Activated CD4-positive, alpha-beta T cell treated with anti-CD3 and anti-CD28 coated beads, Interleukin-2, Interleukin-6, amounts not matched to agents 100 ng/mL and 50 ng/mL, durations not matched to agents 16 hours and 8 hours (primary cell): ENCODE measurements around the gene KCNS1.
A peak's percentile ranks its signal among the peaks of the same experiment; 100 is the strongest.
"Not testable (repeated sequence)": the region's sequence is repeated elsewhere in the genome, so short reads cannot be mapped to it uniquely, and the experiment has no call there.

ENCODE experiments used
- DNase-seq: peaks from one replicate; pipeline ENCODE4 v3.0.0-alpha.2; 2020

KCNS1 gene

DNA sequence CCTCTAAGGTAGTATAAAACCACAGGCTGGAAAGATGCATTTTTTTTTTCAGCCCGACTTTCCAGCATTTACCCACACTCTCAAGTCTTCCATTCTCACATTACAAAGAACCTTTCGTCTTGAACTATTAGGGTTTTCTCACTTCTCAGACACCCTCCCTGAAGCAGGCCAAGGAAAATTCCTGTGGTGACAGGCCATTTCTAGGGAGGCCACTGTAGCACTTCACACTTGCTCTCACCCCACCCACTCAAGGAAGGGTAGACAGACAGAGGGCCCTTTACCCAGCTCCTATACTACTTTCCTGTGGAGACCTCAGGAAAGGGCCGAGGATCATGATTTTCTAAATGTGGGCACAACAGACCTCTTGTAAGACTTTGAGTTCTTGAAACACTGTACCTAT lies 27.7 kb downstream of the KCNS1 start:
- no peak for DNase-seq

DNA sequence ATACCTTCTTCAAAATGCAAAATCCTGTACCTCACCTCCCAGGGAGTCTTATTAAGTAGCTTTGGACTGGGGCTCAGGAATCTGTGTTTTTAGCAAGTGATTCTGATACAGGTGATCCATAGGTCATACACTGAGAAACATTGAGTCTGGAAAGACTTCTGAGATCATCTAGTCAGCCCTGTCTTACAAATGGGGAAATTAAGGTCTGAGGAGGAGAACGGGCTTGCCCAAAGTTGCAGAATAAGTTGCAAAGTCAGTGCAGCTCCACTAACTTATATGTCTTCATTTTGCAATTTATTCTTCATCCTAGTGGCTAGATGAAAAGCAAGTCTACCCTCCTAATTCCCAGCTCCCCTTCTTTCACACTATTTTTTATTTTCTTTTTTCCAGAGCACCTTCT lies 28.9 kb downstream of the KCNS1 start:
- DNase-seq = no peak

DNA sequence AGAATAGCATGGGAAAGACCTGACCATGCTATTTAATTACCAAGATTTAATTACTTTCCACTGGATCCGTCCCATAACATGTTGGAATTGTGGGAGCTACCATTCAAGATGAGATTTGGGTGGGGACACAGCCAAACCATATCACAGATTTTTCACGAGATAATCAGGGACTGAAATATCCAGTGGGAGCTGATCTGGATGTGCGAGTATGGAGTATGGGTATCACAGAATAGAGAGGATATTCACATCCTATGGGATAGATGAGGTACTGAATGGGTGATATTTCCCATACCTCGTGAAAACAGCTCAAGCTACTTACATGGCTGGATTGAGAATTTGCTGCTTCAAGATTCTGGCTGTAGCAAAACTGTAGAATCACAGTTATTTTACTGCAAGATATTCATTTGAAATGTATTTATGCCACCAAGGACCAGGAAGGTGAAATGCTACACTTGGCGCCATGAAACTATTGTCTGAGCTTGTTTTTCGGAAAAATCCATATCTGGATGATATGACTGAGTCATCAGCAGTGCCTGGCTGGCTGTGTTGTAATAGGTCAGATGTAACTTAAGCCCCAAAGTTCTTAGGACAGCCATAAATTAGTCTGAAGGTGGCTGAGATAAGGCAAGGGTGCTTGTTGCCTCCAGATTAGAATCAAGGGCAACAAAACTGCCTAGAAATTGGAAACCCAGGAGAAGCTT lies 29.8 kb downstream of the KCNS1 start:
- DNase-seq = no peak

- no peak for DNase-seq
Measured at GRCh38 chr20:45069261-45069660, 31.7 kb downstream of the KCNS1 start.

DNA sequence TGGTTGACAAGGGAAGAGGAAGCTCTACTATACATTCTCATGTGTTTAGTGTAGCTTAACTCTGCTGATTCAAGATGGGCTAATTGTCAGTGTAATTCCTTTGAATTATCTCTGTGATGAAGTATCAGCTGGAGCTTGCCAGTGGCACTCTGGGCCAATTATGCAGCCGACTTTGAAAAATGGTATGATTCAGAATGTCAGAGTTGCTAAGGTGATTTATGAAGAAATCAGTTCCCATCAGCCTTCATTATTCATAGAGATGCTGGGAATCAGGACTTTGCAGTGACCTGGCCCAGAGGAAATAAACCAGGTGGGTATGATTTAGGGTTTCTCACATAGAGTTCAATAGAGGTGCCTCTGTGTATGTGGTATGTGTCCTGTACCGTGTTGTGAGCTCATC lies 33.4 kb downstream of the KCNS1 start:
- DNase-seq = no peak

GRCh38 chr20:45067087-45067486 lies 33.8 kb downstream of the KCNS1 start:
- DNase-seq = no peak

- DNase-seq = no peak
Measured at GRCh38 chr20:45066372-45066771, 34.6 kb downstream of the KCNS1 start.

DNA sequence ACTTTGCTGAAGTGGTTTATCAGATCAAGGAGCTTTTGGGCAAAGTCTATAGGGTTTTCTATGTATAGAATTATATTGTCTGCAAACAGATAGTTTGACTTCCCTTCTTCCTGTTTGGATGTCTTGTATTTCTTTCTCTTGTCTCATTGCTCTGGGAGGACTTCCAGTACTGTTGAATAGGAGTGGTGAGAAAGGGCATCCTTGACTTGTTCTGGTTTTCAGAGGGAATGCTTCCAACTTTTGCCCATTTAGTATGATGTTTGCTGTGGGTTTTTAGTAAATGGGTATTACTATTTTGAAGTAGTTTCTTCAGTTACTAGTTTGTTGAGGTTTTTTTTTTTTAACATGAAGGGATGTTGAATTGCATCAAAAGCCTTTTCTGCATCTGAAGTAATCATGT lies 36.1 kb downstream of the KCNS1 start:
- no peak for DNase-seq

DNA sequence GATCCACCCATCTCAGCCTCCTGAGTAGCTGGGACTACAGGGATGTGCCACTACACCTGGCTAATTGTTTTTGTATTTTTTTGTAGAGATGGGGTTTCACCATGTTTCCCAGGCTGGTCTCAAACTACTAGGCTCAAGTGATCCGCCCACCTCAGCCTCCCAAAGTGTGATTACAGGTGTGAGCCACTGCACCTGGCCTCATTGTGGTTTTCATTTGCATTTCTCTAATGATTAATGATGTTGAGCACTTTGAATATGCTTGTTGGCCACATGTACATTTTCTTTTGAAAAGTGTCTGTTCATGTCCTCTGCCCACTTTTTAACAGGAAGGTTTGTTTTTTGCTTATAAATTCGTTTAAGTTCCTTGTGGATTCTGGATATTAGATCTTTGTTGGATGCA lies 37.8 kb downstream of the KCNS1 start:
- not testable (repeated sequence) for DNase-seq

- DNase-seq = no peak
Measured at GRCh38 chr20:45061244-45061643, 39.7 kb downstream of the KCNS1 start.

DNA sequence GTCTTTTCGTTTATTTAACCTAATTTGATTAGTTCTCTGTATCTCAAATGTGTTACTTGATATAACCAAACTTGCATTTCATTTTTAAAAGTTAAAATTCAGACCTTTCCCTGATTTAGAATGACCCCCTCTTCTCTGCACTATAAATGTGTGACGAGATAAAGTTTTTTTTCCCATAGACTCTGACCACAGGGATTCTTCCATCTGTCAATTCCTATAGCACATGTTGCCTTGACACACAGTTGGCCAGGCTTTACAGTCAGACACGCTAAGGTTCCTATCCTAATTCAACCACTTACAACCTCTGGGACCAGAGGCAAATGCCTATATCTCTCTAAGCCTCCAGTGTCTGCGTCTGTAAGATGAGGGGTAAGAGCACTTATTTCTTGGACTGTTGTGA lies 40.6 kb downstream of the KCNS1 start:
- DNase-seq = no peak

GRCh38 chr20:45059022-45059728 lies 41.8 kb downstream of the KCNS1 start:
- no peak for DNase-seq

DNA sequence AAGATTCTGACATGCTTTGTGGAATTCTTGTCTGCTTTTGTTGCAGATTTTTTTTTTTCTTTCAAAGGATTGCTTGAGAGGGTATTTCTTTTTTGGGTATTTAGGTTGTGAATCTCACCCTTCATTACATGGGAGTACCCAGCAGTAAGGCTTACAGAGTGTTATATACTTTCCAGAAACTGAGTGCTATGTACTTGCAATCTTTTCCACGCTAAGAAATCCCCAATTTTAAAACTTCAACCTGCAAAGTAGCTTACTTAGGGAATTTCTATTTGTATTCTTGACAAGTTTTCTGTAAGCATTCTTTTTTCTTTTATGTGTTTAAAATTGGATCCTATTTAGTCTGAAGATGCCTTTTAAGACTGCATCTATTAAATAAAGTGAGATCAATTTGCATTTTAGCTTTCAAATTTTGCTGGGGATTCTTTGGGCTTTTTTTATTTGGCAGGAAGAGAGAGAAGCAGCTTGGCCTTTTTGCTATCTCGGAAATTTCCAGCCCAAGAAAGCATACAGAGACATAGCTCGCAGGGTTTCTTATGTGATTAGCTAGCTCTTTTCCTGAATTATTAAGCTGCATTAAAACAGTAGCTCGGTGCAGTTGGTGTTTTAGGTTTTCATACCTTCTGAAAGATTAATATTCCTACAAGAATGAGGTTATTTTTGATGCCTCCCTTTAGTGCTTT lies 42.6 kb downstream of the KCNS1 start:
- no peak for DNase-seq

- no peak for DNase-seq
Measured at GRCh38 chr20:45056473-45057173, 44.3 kb downstream of the KCNS1 start.

- peak; percentile 20 for DNase-seq
Measured at GRCh38 chr20:45055056-45055455, 45.9 kb downstream of the KCNS1 start.

- DNase-seq = no peak
Measured at GRCh38 chr20:45053430-45054351, 47.2 kb downstream of the KCNS1 start.

GRCh38 chr20:45052698-45053429 lies 48.1 kb downstream of the KCNS1 start:
- DNase-seq = peak; percentile 71

DNA sequence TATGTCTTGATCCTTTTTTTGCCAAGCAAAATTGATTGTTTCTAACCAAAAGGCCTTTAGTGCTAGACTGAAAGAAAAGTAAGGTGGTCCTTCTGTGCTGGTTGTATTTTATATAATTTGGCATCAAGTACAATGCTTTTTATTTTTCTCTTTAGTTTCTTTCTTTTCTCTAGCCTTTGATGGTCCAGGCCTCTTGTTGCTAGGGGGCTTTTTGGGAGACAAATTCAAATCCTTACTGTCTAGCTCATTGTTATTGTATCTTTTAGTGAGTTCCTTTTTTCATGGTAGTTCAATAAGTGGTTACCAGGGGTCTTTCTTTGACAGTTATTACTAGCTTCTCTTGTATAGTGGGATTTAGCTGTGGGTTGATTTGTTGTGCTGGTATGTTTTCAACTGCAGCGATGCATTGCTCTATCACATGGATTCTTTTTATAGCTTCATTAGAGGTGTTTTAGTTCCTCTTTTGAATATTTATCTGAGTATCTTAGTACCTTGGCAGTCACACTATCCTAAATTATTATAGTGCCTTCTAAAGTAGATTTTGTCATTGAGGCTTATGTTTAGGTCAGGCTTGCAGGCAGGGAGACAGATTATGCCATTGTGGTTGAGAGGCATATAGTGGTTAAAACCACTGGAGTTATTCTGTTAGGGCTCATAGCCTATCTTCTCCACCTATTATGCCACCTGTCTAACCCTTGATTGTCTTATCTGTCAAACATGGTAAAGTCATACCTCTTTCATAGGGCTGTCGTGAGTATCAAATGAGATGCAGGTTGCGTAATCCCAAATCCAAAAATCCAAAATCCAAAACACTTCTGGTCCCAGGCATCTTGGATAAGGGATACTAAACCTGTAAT lies 49.5 kb downstream of the KCNS1 start:
- peak; percentile 36 for DNase-seq

DNA sequence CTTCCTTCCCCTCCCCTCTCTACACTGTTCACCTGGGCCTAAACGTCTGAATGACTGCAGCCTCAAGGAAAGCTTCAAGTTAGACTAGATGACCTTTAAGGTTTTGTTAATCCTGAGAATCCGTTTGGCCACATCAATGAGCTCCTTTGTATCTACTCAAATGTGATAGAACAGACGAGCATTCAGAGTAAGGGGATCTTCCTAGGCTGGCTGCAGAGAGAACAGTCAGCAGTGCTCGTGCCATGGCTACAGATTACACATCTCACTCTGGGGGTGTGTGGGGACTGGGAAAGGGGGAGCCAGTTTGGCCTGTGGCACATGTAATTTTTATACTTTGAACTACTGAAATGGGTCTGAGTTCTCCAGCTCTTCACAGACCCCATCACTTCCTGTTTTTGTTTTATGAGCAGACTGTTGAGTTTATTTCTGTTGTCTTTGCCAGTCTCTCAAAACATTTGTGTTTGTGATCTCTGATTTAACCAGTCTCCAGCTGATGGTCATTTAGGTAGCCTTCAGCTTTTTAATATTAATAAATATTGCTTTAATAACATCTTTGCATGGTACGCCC lies 50.9 kb downstream of the KCNS1 start:
- DNase-seq = peak; percentile 29

DNA sequence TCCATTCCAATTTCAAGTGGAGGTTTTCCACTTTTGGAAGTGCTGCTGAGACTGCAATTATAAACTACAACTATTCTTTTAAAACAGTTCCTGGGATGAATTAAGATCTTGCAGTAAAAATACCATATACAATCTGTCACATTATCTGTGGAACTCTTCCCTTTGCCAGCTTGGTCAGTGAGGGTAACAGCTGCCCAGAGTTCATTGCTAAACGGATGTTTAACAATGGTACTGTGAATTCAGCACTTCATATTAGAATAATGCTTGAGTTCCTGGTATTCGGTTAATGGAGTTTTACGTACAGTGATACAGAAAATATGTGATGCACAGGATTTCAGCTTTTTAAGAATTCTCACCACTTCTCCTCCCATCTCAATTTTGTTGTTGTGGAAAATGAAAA lies 51.5 kb downstream of the KCNS1 start:
- no peak for DNase-seq
